Measurements from ENCODE around the gene BHLHE40.

DNA sequence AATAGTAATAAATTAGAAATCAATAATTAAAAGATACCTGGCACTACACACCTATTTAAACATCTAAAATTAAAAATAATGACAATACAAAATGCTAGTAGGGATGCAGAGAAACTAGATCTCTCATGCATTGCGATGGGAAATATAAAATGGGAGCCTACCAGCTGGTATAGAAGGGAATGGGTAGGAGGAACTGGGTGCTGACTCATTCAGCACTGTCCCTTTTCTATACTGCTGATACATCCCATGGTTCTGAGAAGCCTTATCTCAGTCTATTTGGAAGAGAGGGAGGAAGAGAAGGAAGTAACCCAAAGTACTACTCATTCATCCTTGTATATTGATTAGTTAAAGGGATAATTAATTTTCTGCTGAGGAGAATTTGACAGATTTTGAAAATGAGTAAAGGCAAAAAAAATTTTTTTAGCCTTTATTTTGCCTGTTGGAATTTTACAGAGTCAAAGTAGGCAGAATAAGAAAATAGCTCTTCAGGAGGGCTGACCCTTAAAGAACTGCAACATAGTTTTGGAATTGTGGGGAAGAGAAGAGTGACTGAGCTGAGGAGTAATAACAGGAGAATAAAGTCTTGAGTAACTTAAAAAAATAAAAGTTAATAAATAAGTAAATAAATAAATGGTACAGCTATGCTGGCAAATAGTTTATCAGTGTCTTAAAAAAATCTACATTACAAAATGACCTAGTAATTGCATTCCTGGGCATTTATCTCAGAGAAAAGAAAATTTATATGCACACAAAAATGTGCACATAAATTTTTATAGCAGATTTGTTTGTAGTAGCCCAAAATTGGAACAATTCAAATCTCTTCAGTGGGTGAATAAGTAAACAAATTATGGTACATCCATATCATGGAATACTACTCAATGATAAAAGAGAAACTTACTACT is 15.3 kb upstream of the BHLHE40 start:
- TF ChIP-seq CTCF (IDR thresholded peaks at IDR 0.05), result no peak
- no peak for TF ChIP-seq POLR2A (IDR thresholded peaks at IDR 0.05)
